ENCODE measurements around the gene AR. TPM values are rescaled to one million over a fixed set of nuclear protein-coding genes. Genes with fewer than 3 reads are reported as not detected.

Gene AR
- total RNA-seq, 1 donor from 2014 or later, result not detected

DNA sequence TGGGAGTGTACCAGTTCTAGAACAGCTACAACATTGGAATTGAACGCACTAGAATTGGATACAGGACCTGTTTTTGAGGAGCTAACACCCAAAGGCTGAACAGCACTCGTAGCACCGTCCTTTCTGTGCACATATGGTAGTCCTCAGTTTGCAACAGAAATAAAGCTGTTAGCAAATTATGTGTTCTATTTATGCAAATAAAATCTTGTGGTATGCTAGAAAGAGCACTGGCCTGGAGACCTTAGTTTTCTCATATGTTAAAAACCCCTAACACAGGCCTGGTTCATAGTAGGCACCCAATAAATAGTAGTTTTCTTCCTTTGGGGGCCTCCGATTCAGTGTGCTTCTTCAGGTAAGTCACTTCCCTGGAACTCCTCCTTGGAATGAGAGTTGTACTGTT, 140.3 kb downstream of the AR start:
- Mint-ChIP-seq H3K27me3 (no peaks in the 10 kb centered on the region), H3K27ac (no peak overlapping the region), H3K36me3 (ENCODE audit: low read depth) (no peaks in the 10 kb centered on the region), H3K9me3 (no peaks in the 10 kb centered on the region), H3K4me1 (peaks cover 3% of the 10 kb centered on the region), H3K4me3 (no peak overlapping the region)
- DNase-seq (no peak), ATAC-seq (ENCODE audit: low read depth) (no peak)
- CTCF ChIA-PET, result no interaction called here
- POLR2A ChIA-PET, result no interaction called here
- TF ChIP-seq, protein P1, sequence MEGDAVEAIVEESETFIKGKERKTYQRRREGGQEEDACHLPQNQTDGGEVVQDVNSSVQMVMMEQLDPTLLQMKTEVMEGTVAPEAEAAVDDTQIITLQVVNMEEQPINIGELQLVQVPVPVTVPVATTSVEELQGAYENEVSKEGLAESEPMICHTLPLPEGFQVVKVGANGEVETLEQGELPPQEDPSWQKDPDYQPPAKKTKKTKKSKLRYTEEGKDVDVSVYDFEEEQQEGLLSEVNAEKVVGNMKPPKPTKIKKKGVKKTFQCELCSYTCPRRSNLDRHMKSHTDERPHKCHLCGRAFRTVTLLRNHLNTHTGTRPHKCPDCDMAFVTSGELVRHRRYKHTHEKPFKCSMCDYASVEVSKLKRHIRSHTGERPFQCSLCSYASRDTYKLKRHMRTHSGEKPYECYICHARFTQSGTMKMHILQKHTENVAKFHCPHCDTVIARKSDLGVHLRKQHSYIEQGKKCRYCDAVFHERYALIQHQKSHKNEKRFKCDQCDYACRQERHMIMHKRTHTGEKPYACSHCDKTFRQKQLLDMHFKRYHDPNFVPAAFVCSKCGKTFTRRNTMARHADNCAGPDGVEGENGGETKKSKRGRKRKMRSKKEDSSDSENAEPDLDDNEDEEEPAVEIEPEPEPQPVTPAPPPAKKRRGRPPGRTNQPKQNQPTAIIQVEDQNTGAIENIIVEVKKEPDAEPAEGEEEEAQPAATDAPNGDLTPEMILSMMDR (IDR thresholded peaks at IDR 0.05), result no peak
- intact Hi-C loops (cut with micrococcal nuclease), result no loop called here

DNA sequence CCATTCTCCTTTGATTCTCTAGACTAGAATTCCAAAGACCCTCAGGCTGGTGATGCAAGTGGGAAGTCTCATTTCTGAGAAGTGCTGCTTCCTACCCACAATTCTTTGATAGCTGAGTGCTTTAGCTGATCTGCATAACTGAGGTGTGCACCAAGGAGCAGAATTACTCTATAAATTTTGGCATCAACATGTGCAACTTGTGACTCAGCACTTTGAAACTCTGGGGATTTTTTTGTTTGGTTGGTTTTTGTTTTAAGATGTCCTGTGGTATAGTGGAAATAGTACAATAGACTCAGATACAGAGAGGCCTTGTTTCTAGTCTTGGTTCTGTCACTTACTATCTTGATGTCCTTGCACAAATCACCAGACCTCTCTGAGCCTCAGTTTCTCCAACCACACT, 148.4 kb downstream of the AR start:
- Mint-ChIP-seq H3K27ac (no peak overlapping the region), H3K9me3 (no peaks in the 10 kb centered on the region), H3K36me3 (ENCODE audit: low read depth) (no peaks in the 10 kb centered on the region), H3K4me1 (no peaks in the 10 kb centered on the region), H3K4me3 (no peak overlapping the region), H3K27me3 (no peaks in the 10 kb centered on the region)
- DNase-seq, result no peak
- POLR2A ChIA-PET, result no interaction called here
- intact Hi-C loops (cut with micrococcal nuclease), result no loop called here
- TF ChIP-seq, protein P1 (IDR thresholded peaks at IDR 0.05), result no peak
- no peak for ATAC-seq (ENCODE audit: low read depth)
- CTCF ChIA-PET, result no interaction called here

DNA sequence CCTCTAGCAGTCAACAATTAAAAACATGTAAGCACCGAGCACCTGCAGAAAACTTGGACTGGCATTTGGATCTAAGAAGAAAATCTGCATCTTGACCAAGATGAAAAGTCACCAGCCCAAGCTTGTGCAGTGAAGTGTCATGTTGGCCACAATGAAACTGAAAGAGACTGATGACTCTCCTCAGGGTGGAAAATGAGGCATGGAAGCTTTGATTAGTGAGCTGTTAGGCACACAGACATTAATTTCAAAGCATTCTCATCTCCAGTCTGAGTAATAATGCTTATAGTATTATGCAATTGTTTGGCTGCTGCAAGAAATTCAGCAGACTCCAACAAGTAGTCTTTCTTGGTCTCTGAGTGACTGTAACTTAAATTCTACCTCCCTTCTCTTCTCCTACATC, 150.1 kb downstream of the AR start:
- Mint-ChIP-seq H3K9me3 (no peaks in the 10 kb centered on the region), H3K4me3 (no peak overlapping the region), H3K4me1 (no peaks in the 10 kb centered on the region), H3K27me3 (no peaks in the 10 kb centered on the region), H3K27ac (no peak overlapping the region), H3K36me3 (ENCODE audit: low read depth) (no peaks in the 10 kb centered on the region)
- DNase-seq (no peak), ATAC-seq (ENCODE audit: low read depth) (no peak)
- ChIA-PET POLR2A (no interaction called here), CTCF (no interaction called here)
- intact Hi-C loops (cut with micrococcal nuclease), result no loop called here
- TF ChIP-seq, protein P1 (IDR thresholded peaks at IDR 0.05), result no peak

DNA sequence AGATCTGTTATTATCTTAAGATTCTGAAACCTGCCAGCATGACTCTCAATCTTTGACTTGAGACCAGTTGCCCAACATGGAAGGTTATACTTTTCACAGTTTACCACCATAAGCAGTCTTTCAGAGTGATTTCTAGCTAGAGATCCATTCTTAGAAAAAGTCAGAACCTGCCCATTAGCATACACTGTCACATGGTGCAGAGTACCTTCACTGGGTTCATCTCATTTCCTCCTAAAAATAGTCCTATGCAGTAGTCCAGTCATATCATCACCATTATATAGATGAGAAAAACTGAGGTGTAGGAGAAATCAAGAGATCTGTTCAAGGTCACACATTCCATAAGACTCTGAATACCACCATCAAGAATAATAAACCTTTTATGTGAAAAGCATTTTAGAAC, 153.6 kb downstream of the AR start:
- no peak overlapping the region for H3K27ac Mint-ChIP-seq
- DNase-seq, result no peak
- ChIA-PET CTCF (no interaction called here), POLR2A (no interaction called here)
- no peaks in the 10 kb centered on the region for H3K36me3 Mint-ChIP-seq (ENCODE audit: low read depth)
- ATAC-seq (ENCODE audit: low read depth), result no peak
- no peaks in the 10 kb centered on the region for H3K27me3 Mint-ChIP-seq
- TF ChIP-seq, protein P1 (IDR thresholded peaks at IDR 0.05), result no peak
- no peaks in the 10 kb centered on the region for H3K4me1 Mint-ChIP-seq
- no peaks in the 10 kb centered on the region for H3K9me3 Mint-ChIP-seq
- H3K4me3 Mint-ChIP-seq, result no peak overlapping the region
- intact Hi-C loops (cut with micrococcal nuclease), result no loop called here

DNA sequence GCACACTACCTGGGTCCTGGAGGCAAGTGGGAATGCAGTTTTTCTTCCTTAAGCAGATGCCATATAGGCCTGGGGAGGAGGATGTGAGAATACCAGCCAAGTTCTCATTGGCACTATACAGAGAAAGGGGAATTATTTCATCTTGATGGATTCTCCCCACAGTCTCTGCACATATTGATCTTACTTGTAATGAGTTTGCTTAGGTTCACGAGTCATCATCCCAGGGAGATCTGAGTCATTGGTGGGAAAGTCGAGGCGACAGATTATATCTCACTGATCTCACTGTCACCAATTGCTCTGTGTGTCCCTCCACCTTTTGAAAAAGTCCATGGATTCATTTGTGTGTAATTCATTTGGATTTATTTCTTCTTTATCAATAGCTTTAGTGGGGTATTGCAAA, 156.8 kb downstream of the AR start:
- Mint-ChIP-seq H3K4me1 (no peaks in the 10 kb centered on the region), H3K36me3 (ENCODE audit: low read depth) (no peaks in the 10 kb centered on the region), H3K9me3 (no peaks in the 10 kb centered on the region), H3K27me3 (no peaks in the 10 kb centered on the region), H3K27ac (no peak overlapping the region), H3K4me3 (no peak overlapping the region)
- TF ChIP-seq, protein P1 (IDR thresholded peaks at IDR 0.05), result no peak
- DNase-seq (no peak), ATAC-seq (ENCODE audit: low read depth) (no peak)
- ChIA-PET POLR2A (no interaction called here), CTCF (no interaction called here)
- intact Hi-C loops (cut with micrococcal nuclease), result no loop called here
